Measurements from ENCODE around the gene NLE1. TPM values are rescaled to one million over a fixed set of nuclear protein-coding genes. Genes with fewer than 3 reads are reported as not detected.
"Not testable (repeated sequence)": the region's sequence is repeated elsewhere in the genome, so short reads cannot be mapped to it uniquely, and the experiment has no call there.

NLE1 gene
- total RNA-seq, 2 experiments from 2014 or later: 30.3 to 34.1 TPM

- Histone ChIP-seq H3K4me2 (ENCODE audit: low read length) (no peak overlapping the region), H3K4me1 (ENCODE audit: insufficient read depth, low read length, poor library complexity, severe bottlenecking) (no peaks in the 10 kb centered on the region), H3K79me2 (ENCODE audit: insufficient read depth, low read depth, low read length) (no peaks in the 10 kb centered on the region), H3K9me2 (ENCODE audit: insufficient read depth, low read length) (no peaks in the 10 kb centered on the region), H2AFZ (ENCODE audit: low read length) (no peak overlapping the region), H4K20me1 (ENCODE audit: insufficient read depth, low read length) (no peaks in the 10 kb centered on the region), H3K9me3 (ENCODE audit: low read length) (no peaks in the 10 kb centered on the region), H3K36me3 (ENCODE audit: insufficient read depth, low read length) (no peaks in the 10 kb centered on the region), H3K4me3 (ENCODE audit: low read depth, low read length, poor library complexity, severe bottlenecking) (no peak overlapping the region), H3K27ac (ENCODE audit: low read depth, low read length, poor library complexity, severe bottlenecking) (no peak overlapping the region)
- TF ChIP-seq, protein P1, sequence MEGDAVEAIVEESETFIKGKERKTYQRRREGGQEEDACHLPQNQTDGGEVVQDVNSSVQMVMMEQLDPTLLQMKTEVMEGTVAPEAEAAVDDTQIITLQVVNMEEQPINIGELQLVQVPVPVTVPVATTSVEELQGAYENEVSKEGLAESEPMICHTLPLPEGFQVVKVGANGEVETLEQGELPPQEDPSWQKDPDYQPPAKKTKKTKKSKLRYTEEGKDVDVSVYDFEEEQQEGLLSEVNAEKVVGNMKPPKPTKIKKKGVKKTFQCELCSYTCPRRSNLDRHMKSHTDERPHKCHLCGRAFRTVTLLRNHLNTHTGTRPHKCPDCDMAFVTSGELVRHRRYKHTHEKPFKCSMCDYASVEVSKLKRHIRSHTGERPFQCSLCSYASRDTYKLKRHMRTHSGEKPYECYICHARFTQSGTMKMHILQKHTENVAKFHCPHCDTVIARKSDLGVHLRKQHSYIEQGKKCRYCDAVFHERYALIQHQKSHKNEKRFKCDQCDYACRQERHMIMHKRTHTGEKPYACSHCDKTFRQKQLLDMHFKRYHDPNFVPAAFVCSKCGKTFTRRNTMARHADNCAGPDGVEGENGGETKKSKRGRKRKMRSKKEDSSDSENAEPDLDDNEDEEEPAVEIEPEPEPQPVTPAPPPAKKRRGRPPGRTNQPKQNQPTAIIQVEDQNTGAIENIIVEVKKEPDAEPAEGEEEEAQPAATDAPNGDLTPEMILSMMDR (conservative IDR thresholded peaks at IDR 0.05; ENCODE audit: low read length): no peak
- no peak for TF ChIP-seq EZH2phosphoT487 (IDR thresholded peaks at IDR 0.05; ENCODE audit: borderline replicate concordance, low read depth, low read length)
- intact Hi-C loops (cut with micrococcal nuclease; ENCODE audit: unreplicated experiment): loop anchor here (10.0 kb wide), 1 partner anchor 358 kb away; the partner anchor contains the start of gene SLFN12L
- CTCF ChIA-PET (ENCODE audit: unreplicated experiment): no interaction called here
- no TSS peak for BruUV-seq (replicated peaks)
- no peak for DNase-seq (ENCODE audit: low spot score)
- POLR2A ChIA-PET: interaction anchor here (0.6 kb wide), 1 partner anchor 1319 kb away, joined by 3 read pairs; no protein-coding TSS in a partner anchor
Measured at GRCh38 chr17:35176897-35177296, 34.8 kb upstream of the NLE1 start.

DNA sequence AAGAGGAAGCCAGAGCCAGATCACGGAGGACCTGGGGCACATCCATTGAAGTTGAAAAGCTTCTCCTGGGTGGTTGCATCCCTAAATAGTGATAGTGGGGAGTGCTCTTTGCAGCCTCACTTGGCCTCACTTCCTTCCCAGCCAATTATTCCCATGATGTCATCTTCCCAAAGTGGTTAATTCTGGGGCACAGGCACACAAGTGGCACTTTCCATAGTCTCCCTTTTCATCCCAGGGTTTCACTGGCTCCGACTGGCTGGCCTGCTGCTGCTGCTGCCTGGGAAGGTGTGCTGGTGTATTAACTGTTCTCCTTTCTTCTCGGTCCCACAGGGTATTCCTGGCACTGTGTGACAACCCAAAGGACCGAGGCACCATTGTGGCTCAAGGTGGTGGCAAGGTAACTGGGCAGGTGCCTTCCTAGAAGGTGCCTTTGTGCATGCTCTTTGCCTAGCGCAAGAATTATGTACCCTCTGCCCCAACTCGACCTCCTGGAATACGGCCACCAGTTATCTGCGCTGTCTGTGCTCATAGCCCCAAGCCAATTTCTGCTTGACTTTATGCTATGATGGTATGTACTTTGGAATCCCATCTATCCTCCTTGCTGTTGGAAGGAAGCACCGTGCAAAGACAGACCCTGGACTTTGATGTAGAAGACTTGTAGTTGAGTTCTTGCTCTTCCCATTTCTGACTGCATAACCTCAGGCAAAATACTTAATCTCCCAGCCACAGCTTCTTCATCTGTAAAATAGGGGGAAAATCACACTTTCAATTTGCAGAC, 33.7 kb upstream of the NLE1 start:
- no peak overlapping the region for H3K4me2 ChIP-seq (ENCODE audit: low read length)
- POLR2A ChIA-PET: no interaction called here
- no peak for DNase-seq (ENCODE audit: low spot score)
- no peaks in the 10 kb centered on the region for H3K9me2 ChIP-seq (ENCODE audit: insufficient read depth, low read length)
- no peaks in the 10 kb centered on the region for H3K4me1 ChIP-seq (ENCODE audit: insufficient read depth, low read length, poor library complexity, severe bottlenecking)
- CTCF ChIA-PET (ENCODE audit: unreplicated experiment): no interaction called here
- no peaks in the 10 kb centered on the region for H3K9me3 ChIP-seq (ENCODE audit: low read length)
- TF ChIP-seq, protein P1 (conservative IDR thresholded peaks at IDR 0.05; ENCODE audit: low read length): no peak
- no peak for TF ChIP-seq EZH2phosphoT487 (IDR thresholded peaks at IDR 0.05; ENCODE audit: borderline replicate concordance, low read depth, low read length)
- H4K20me1 ChIP-seq (ENCODE audit: insufficient read depth, low read length): no peaks in the 10 kb centered on the region
- no peak overlapping the region for H3K4me3 ChIP-seq (ENCODE audit: low read depth, low read length, poor library complexity, severe bottlenecking)
- H3K27ac ChIP-seq (ENCODE audit: low read depth, low read length, poor library complexity, severe bottlenecking): no peak overlapping the region
- BruUV-seq (replicated peaks): no TSS peak
- no peaks in the 10 kb centered on the region for H3K36me3 ChIP-seq (ENCODE audit: insufficient read depth, low read length)
- H3K79me2 ChIP-seq (ENCODE audit: insufficient read depth, low read depth, low read length): no peaks in the 10 kb centered on the region
- intact Hi-C loops (cut with micrococcal nuclease; ENCODE audit: unreplicated experiment): loop anchor here (10.0 kb wide), 1 partner anchor 359 kb away; the partner anchor contains the start of gene SLFN12L
- no peak overlapping the region for H2AFZ ChIP-seq (ENCODE audit: low read length)

- Histone ChIP-seq H3K9me2 (ENCODE audit: insufficient read depth, low read length) (no peaks in the 10 kb centered on the region), H3K9me3 (ENCODE audit: low read length) (no peaks in the 10 kb centered on the region), H3K79me2 (ENCODE audit: insufficient read depth, low read depth, low read length) (no peaks in the 10 kb centered on the region), H3K36me3 (ENCODE audit: insufficient read depth, low read length) (no peaks in the 10 kb centered on the region), H4K20me1 (ENCODE audit: insufficient read depth, low read length) (no peaks in the 10 kb centered on the region), H3K4me2 (ENCODE audit: low read length) (no peak overlapping the region), H3K4me3 (ENCODE audit: low read depth, low read length, poor library complexity, severe bottlenecking) (no peak overlapping the region), H3K4me1 (ENCODE audit: insufficient read depth, low read length, poor library complexity, severe bottlenecking) (no peaks in the 10 kb centered on the region), H2AFZ (ENCODE audit: low read length) (no peak overlapping the region), H3K27ac (ENCODE audit: low read depth, low read length, poor library complexity, severe bottlenecking) (no peak overlapping the region)
- ChIA-PET CTCF (ENCODE audit: unreplicated experiment) (no interaction called here), POLR2A (interaction anchor here (0.6 kb wide), 1 partner anchor 209 kb away, joined by 4 read pairs; no protein-coding TSS in a partner anchor)
- no peak for TF ChIP-seq EZH2phosphoT487 (IDR thresholded peaks at IDR 0.05; ENCODE audit: borderline replicate concordance, low read depth, low read length)
- TF ChIP-seq, protein P1 (conservative IDR thresholded peaks at IDR 0.05; ENCODE audit: low read length): no peak
- BruUV-seq (replicated peaks): no TSS peak
- intact Hi-C loops (cut with micrococcal nuclease; ENCODE audit: unreplicated experiment): loop anchor here (10.0 kb wide), 1 partner anchor 360 kb away; the partner anchor contains the start of gene SLFN12L
- no peak for DNase-seq (ENCODE audit: low spot score)
Measured at GRCh38 chr17:35174835-35175334, 32.8 kb upstream of the NLE1 start.

GRCh38 chr17:35172321-35172720, 30.2 kb upstream of the NLE1 start:
- H3K4me2 ChIP-seq (ENCODE audit: low read length); CTCF ChIA-PET (ENCODE audit: unreplicated experiment); H3K4me3 ChIP-seq (ENCODE audit: low read depth, low read length, poor library complexity, severe bottlenecking); H3K79me2 ChIP-seq (ENCODE audit: insufficient read depth, low read depth, low read length); H2AFZ ChIP-seq (ENCODE audit: low read length); H3K9me2 ChIP-seq (ENCODE audit: insufficient read depth, low read length); POLR2A ChIA-PET; H3K27ac ChIP-seq (ENCODE audit: low read depth, low read length, poor library complexity, severe bottlenecking); H4K20me1 ChIP-seq (ENCODE audit: insufficient read depth, low read length); H3K4me1 ChIP-seq (ENCODE audit: insufficient read depth, low read length, poor library complexity, severe bottlenecking); H3K36me3 ChIP-seq (ENCODE audit: insufficient read depth, low read length); H3K9me3 ChIP-seq (ENCODE audit: low read length); BruUV-seq (replicated peaks); DNase-seq (ENCODE audit: low spot score): not testable (repeated sequence)
- intact Hi-C loops (cut with micrococcal nuclease; ENCODE audit: unreplicated experiment): loop anchor here (10.0 kb wide), 1 partner anchor 362 kb away; the partner anchor contains the start of gene SLFN12L

All from OCI-LY7 (cell line).